Sigmoid colon (tissue), 7 donors: ENCODE results near the gene ACVR2A. TPM values are rescaled to one million over a fixed set of nuclear protein-coding genes. Genes with fewer than 3 reads are reported as not detected.

Experiments used
- DNase-seq: peaks from one replicate; pipeline ENCODE4 v3.0.0-alpha.2; 2019
- H3K27ac ChIP-seq, 4 donors: fragments of 200-600 bp; sonication (generic); one replicate each; pipeline ENCODE4 v1.5.1; 2016 to 2019; ENCODE audit warnings: mild to moderate bottlenecking in 1 of 4
- H3K27me3 ChIP-seq, 3 donors: fragments of 200-600 bp; sonication (generic); one replicate each; pipeline ENCODE4 v1.5.1; 2019; ENCODE audit warnings: mild to moderate bottlenecking in 1 of 3
- H3K36me3 ChIP-seq, 4 donors: fragments of 200-600 bp; sonication (generic); one replicate each; pipeline ENCODE4 v1.5.1; 2016 to 2019
- H3K4me1 ChIP-seq, 4 donors: fragments of 200-600 bp; sonication (generic); one replicate each; pipeline ENCODE4 v1.5.1; 2017 to 2019
- H3K4me3 ChIP-seq, 4 donors: fragments of 200-600 bp; sonication (generic); one replicate each; pipeline ENCODE4 v1.5.1; 2017 to 2019; ENCODE audit warnings: mild to moderate bottlenecking in 2 of 4, moderate library complexity in 1 of 4
- H3K9me3 ChIP-seq, 4 donors: fragments of 200-600 bp in 3 of 4; sonication (generic) in 3 of 4; one replicate each; pipeline versions ENCODE4 v1.5.1 to v1.6.1; 2013 to 2019
- EP300 ChIP-seq, 4 donors: sonication (generic); formaldehyde crosslinking; IDR thresholded peaks; one replicate each; pipeline ENCODE4 v1.6.1; 2017; ENCODE audit warnings: antibody characterized with exemption in 4 of 4
- POLR2A ChIP-seq, 2 donors: fragments of 450-650 bp; IDR thresholded peaks; one replicate each; pipeline ENCODE4 v1.6.1; 2016; ENCODE audit warnings: antibody characterized with exemption in 2 of 2, mild to moderate bottlenecking in 2 of 2, moderate library complexity in 2 of 2
- POLR2AphosphoS5 ChIP-seq, 4 donors: sonication (generic); formaldehyde crosslinking; IDR thresholded peaks; one replicate each; pipeline ENCODE4 v1.6.1; 2017; ENCODE audit warnings: antibody characterized with exemption in 4 of 4
- WGBS, 2 donors: extraction: QIAGEN DNeasy Blood & Tissue Kit; methylation state at CpG; one replicate each; pipeline ENCODE4 v1.1.7; 2013; 5-methylcytosine and 5-hydroxymethylcytosine counted together
- intact Hi-C: fragments of 100-400 bp; cut with DNase I; formaldehyde crosslinking; loops from one replicate; pipeline ENCODE4 v1.15.1; 2023
- polyA plus RNA-seq, 3 donors: library from polyadenylated mRNA; stranded (reverse); fragments of 200-250 nt; gene quantifications; one replicate each; pipeline ENCODE4 v1.2.3, GENCODE V29; 2013
- total RNA-seq, 4 donors: library from RNA; depleted of rRNA; stranded (reverse); fragments of >200 nt; gene quantifications; one replicate each; pipeline ENCODE4 v1.1.0, GENCODE V29; 2016
- TF ChIP-seq, protein P1 (sequence below), 4 experiments: fragments of 450-650 bp in 3 of 4; fragments of 200-600 bp in 1 of 4; IDR thresholded peaks; one replicate each; pipeline ENCODE4 v1.5.1; 2016 to 2019; ENCODE audit warnings: antibody characterized with exemption in 4 of 4, mild to moderate bottlenecking in 3 of 4, moderate library complexity in 2 of 4
- donor health status: healthy with polysubstance abuse.
- donor health status: Bipolar disorder and iron deficiency.
- donor health status: healthy.

The ACVR2A gene
- total and polyA plus RNA-seq, 7 donors: 2.1 to 54.4 (median 28.2) TPM

DNA sequence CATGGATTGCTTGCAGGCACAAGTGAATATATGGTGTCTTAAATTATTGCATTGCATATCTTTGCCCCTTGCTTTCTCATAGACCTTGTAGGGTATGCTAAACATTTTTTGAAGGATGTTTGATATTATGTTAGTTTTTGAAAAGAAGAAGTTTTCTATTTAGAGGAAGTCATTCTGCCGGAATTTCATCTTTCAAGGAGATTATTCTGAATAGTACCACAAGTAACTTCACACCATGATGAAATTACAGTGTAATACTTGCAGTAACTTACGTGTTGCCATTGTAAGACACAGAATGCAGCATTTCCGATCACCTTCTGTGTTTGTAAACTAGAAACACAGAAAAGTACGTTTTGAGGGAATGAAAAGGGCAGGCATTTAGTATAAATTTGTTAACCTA, 71.9 kb downstream of the ACVR2A start:
- no peaks in the 10 kb centered on the region for H3K9me3 ChIP-seq
- no peaks in the 10 kb centered on the region for H3K27me3 ChIP-seq
- intact Hi-C loops: loop anchor here (10.0 kb wide), 1 partner anchor 542 kb away; no protein-coding TSS in a partner anchor
- peak overlapping the region in 1 of 4 donors; percentile 1 for H3K27ac ChIP-seq
- no peak overlapping the region for H3K4me3 ChIP-seq
- peaks cover 0 to 50% (median 30%) of the 10 kb centered on the region in 4 donors for H3K4me1 ChIP-seq
- DNase-seq: no peak
- H3K36me3 ChIP-seq: peaks cover 0 to 24% (median 0%) of the 10 kb centered on the region in 4 donors
- 86 to 93% methylated on average over 4 of the region's 4 CpGs for WGBS, 2 donors
- TF ChIP-seq POLR2AphosphoS5 (IDR thresholded peaks at IDR 0.05) (no peak), EP300 (IDR thresholded peaks at IDR 0.05) (no peak), POLR2A (IDR thresholded peaks at IDR 0.05) (no peak)
- TF ChIP-seq, protein P1, sequence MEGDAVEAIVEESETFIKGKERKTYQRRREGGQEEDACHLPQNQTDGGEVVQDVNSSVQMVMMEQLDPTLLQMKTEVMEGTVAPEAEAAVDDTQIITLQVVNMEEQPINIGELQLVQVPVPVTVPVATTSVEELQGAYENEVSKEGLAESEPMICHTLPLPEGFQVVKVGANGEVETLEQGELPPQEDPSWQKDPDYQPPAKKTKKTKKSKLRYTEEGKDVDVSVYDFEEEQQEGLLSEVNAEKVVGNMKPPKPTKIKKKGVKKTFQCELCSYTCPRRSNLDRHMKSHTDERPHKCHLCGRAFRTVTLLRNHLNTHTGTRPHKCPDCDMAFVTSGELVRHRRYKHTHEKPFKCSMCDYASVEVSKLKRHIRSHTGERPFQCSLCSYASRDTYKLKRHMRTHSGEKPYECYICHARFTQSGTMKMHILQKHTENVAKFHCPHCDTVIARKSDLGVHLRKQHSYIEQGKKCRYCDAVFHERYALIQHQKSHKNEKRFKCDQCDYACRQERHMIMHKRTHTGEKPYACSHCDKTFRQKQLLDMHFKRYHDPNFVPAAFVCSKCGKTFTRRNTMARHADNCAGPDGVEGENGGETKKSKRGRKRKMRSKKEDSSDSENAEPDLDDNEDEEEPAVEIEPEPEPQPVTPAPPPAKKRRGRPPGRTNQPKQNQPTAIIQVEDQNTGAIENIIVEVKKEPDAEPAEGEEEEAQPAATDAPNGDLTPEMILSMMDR (IDR thresholded peaks at IDR 0.05): no peak

DNA sequence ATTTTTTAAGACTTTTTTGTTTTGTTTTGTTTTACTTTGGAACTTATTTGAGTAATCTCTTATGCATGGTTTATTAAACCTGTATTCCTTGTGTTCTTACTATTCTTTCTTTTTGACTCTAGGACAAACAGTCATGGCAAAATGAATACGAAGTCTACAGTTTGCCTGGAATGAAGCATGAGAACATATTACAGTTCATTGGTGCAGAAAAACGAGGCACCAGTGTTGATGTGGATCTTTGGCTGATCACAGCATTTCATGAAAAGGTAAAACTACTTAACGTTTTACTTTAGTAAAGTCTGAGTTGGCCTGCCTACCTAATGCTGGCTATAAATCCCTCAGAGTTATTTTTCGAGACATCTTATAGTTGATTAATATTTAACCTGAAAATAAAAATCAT, 72.3 kb downstream of the ACVR2A start:
- Histone ChIP-seq H3K36me3 (peaks cover 0 to 28% (median 0%) of the 10 kb centered on the region in 4 donors), H3K4me3 (no peak overlapping the region), H3K4me1 (peaks cover 0 to 48% (median 30%) of the 10 kb centered on the region in 4 donors), H3K27ac (no peak overlapping the region), H3K27me3 (no peaks in the 10 kb centered on the region), H3K9me3 (no peaks in the 10 kb centered on the region)
- TF ChIP-seq POLR2A (IDR thresholded peaks at IDR 0.05) (no peak), POLR2AphosphoS5 (IDR thresholded peaks at IDR 0.05) (no peak), EP300 (IDR thresholded peaks at IDR 0.05) (no peak)
- TF ChIP-seq, protein P1 (IDR thresholded peaks at IDR 0.05): no peak
- intact Hi-C loops: loop anchor here (10.0 kb wide), 1 partner anchor 542 kb away; no protein-coding TSS in a partner anchor
- WGBS, 2 donors: 78 to 88% methylated on average over 4 of the region's 4 CpGs
- DNase-seq: no peak

DNA sequence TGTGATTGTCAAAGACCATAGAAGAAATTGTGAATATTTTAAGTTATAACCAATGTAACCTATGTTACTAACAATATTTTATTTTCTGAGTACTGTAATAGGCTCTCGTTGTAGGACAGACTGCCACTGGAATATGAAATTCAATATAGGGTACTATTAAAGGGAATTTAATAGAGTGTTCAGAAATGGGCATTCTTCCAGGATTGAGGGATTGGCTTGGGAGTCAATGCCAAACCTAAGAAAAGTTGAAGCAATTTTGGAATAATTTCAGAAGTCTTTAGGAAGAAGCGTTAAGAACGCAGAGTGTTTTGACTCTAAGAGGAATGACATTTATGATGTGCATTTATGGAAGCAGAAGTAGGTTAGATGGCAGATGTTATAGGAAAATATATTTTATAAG, 79.0 kb downstream of the ACVR2A start:
- Histone ChIP-seq H3K4me3 (no peak overlapping the region), H3K27me3 (no peaks in the 10 kb centered on the region), H3K27ac (no peak overlapping the region), H3K9me3 (no peaks in the 10 kb centered on the region), H3K36me3 (peaks cover 0 to 48% (median 0%) of the 10 kb centered on the region in 4 donors), H3K4me1 (peaks cover 0 to 24% (median 15%) of the 10 kb centered on the region in 4 donors)
- DNase-seq: no peak
- 84 to 95% methylated on average over 3 of the region's 3 CpGs for WGBS, 2 donors
- TF ChIP-seq, protein P1 (IDR thresholded peaks at IDR 0.05): no peak
- TF ChIP-seq POLR2A (IDR thresholded peaks at IDR 0.05): no peak
- no peak for TF ChIP-seq EP300 (IDR thresholded peaks at IDR 0.05)
- TF ChIP-seq POLR2AphosphoS5 (IDR thresholded peaks at IDR 0.05): no peak
- intact Hi-C loops: no loop called here

DNA sequence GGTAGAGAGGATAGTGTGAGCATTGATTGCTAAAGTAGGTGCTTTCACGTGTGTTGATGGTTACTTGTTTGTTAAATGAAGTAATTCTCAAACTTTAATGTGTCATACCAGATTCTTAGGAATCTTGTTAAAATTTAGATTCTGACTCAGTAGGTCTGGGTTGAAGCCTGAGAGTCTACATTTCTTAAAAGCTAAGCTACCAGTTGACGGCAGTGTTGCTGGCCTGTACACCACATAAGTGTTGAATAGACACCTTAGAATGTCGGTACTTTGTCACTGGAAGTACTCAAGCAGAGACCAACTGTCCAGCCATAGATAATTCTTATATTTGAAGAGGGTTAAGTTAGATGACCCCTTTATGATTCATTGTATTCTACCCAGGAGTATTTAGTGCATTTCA, 79.8 kb downstream of the ACVR2A start:
- 95 to 97% methylated on average over 3 of the region's 3 CpGs for WGBS, 2 donors
- TF ChIP-seq POLR2A (IDR thresholded peaks at IDR 0.05) (no peak), EP300 (IDR thresholded peaks at IDR 0.05) (no peak), POLR2AphosphoS5 (IDR thresholded peaks at IDR 0.05) (no peak)
- TF ChIP-seq, protein P1 (IDR thresholded peaks at IDR 0.05): no peak
- intact Hi-C loops: no loop called here

DNA sequence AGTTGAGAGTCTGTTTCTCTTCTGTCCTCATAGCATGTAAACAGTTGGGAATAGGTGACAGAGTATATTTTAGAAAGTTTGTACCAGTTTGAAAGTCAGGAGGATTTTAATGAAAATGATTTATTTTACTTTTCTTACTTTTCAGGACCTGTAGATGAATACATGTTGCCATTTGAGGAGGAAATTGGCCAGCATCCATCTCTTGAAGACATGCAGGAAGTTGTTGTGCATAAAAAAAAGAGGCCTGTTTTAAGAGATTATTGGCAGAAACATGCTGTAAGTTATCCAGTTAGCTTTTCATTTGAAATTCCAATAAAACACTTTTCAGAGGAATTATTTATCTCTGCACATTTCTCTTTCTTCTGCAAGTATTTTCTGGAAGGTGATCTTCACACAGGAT, 81.1 kb downstream of the ACVR2A start:
- TF ChIP-seq POLR2A (IDR thresholded peaks at IDR 0.05): no peak
- TF ChIP-seq, protein P1 (IDR thresholded peaks at IDR 0.05): no peak
- no peak for TF ChIP-seq POLR2AphosphoS5 (IDR thresholded peaks at IDR 0.05)
- no peak for TF ChIP-seq EP300 (IDR thresholded peaks at IDR 0.05)
- peaks cover 0 to 52% (median 0%) of the 10 kb centered on the region in 4 donors for H3K36me3 ChIP-seq
- no peak for DNase-seq
- no peak overlapping the region for H3K27ac ChIP-seq
- H3K4me3 ChIP-seq: no peak overlapping the region
- H3K9me3 ChIP-seq: no peaks in the 10 kb centered on the region
- H3K27me3 ChIP-seq: no peaks in the 10 kb centered on the region
- intact Hi-C loops: no loop called here
- H3K4me1 ChIP-seq: peaks cover 0 to 24% (median 15%) of the 10 kb centered on the region in 4 donors

More for the DNA sequence above, 79.8 kb downstream of the ACVR2A start:
- Histone ChIP-seq H3K4me3 (no peak overlapping the region), H3K27me3 (no peaks in the 10 kb centered on the region), H3K36me3 (peaks cover 0 to 51% (median 0%) of the 10 kb centered on the region in 4 donors), H3K27ac (no peak overlapping the region), H3K4me1 (peaks cover 0 to 24% (median 15%) of the 10 kb centered on the region in 4 donors), H3K9me3 (no peaks in the 10 kb centered on the region)
- DNase-seq: no peak
